NAMALWA (cell line): ENCODE measurements around the gene CACNA1A.
"Not testable (repeated sequence)": the region's sequence is repeated elsewhere in the genome, so short reads cannot be mapped to it uniquely, and the experiment has no call there.

Experiments
- DNase-seq: peaks from one replicate; pipeline ENCODE4 v3.0.0-alpha.2; 2015; ENCODE audit warnings: low spot score

Gene CACNA1A

GRCh38 chr19:13198634-13199033 is 307.6 kb downstream of the CACNA1A start:
- no peak for DNase-seq

GRCh38 chr19:13195678-13196077 is 310.6 kb downstream of the CACNA1A start:
- peak; percentile 80 for DNase-seq

GRCh38 chr19:13190781-13191540 is 315.3 kb downstream of the CACNA1A start:
- no peak for DNase-seq

- no peak for DNase-seq
These were observed 316.7 kb downstream of the CACNA1A start for GRCh38 chr19:13189600-13189999.

GRCh38 chr19:13187419-13187818 is 318.9 kb downstream of the CACNA1A start:
- no peak for DNase-seq

GRCh38 chr19:13186688-13187087 is 319.6 kb downstream of the CACNA1A start:
- not testable (repeated sequence) for DNase-seq

- DNase-seq = not testable (repeated sequence)
These were observed 320.3 kb downstream of the CACNA1A start for GRCh38 chr19:13185763-13186657.

- not testable (repeated sequence) for DNase-seq
These were observed 321.4 kb downstream of the CACNA1A start for GRCh38 chr19:13184926-13185325.

GRCh38 chr19:13181747-13182388 is 324.4 kb downstream of the CACNA1A start:
- DNase-seq = peak; percentile 48

- not testable (repeated sequence) for DNase-seq
These were observed 328.0 kb downstream of the CACNA1A start for GRCh38 chr19:13178291-13178690.

- DNase-seq = not testable (repeated sequence)
These were observed 328.7 kb downstream of the CACNA1A start for GRCh38 chr19:13177584-13177983.

- no peak for DNase-seq
These were observed 329.9 kb downstream of the CACNA1A start for GRCh38 chr19:13176345-13176744.

GRCh38 chr19:13173139-13173737 is 333.0 kb downstream of the CACNA1A start:
- DNase-seq = no peak

GRCh38 chr19:13172346-13173138 is 333.7 kb downstream of the CACNA1A start:
- DNase-seq = no peak

GRCh38 chr19:13171146-13171545 is 335.1 kb downstream of the CACNA1A start:
- DNase-seq = no peak

GRCh38 chr19:13169769-13170168 is 336.5 kb downstream of the CACNA1A start:
- DNase-seq = no peak

- DNase-seq = not testable (repeated sequence)
These were observed 340.1 kb downstream of the CACNA1A start for GRCh38 chr19:13166151-13166550.

GRCh38 chr19:13165162-13165997 is 340.9 kb downstream of the CACNA1A start:
- no peak for DNase-seq

GRCh38 chr19:13164343-13165161 is 341.7 kb downstream of the CACNA1A start:
- peak; percentile 30 for DNase-seq
